Stimulated activated naive CD8-positive, alpha-beta T cell treated with anti-CD3 and anti-CD28 coated beads, Interleukin-15, amount 100 ng/mL, for 72 hours (primary cell): Measurements from ENCODE around the gene COL23A1.

ENCODE experiments used
- ATAC-seq: fragments of 150-1000 bp; cut with Tn5 transposase; 2 replicates; pipeline ENCODE4 v1.10.0; 2021; ENCODE audit warnings: mild to moderate bottlenecking, moderate library complexity
- DNase-seq, 2 donors: peaks; one replicate each; pipeline ENCODE4 v3.0.0; 2021 to 2022
- H3K27ac Mint-ChIP-seq, 2 donors: one replicate each; pipeline ENCODE4 v1.8.0; 2022; ENCODE audit warnings: mild to moderate bottlenecking in 2 of 2, mixed read lengths in 2 of 2, moderate library complexity in 2 of 2
- H3K27me3 Mint-ChIP-seq: one replicate; pipeline ENCODE4 v1.8.0; 2022; ENCODE audit warnings: mixed read lengths
- H3K4me1 Mint-ChIP-seq: one replicate; pipeline ENCODE4 v1.8.0; 2022; ENCODE audit warnings: mild to moderate bottlenecking, mixed read lengths
- H3K4me3 Mint-ChIP-seq, 2 donors: one replicate each; pipeline ENCODE4 v1.8.0; 2022; ENCODE audit warnings: mild to moderate bottlenecking in 2 of 2, mixed read lengths in 2 of 2, moderate library complexity in 1 of 2
- H3K9me3 Mint-ChIP-seq, 2 donors: one replicate each; pipeline ENCODE4 v1.8.0; 2022; ENCODE audit warnings: mixed read lengths in 2 of 2

Gene COL23A1

GRCh38 chr5:178431063-178431781, 159.0 kb downstream of the COL23A1 start:
- Mint-ChIP-seq H3K4me1 (no peaks in the 10 kb centered on the region), H3K27me3 (no peaks in the 10 kb centered on the region), H3K9me3 (no peaks in the 10 kb centered on the region), H3K4me3 (no peak overlapping the region), H3K27ac (no peak overlapping the region)
- ATAC-seq: no peak
- DNase-seq: peak in 1 of 2 donors; percentile 3

- Mint-ChIP-seq H3K9me3 (no peaks in the 10 kb centered on the region), H3K27ac (no peak overlapping the region), H3K4me3 (no peak overlapping the region), H3K4me1 (no peaks in the 10 kb centered on the region), H3K27me3 (no peaks in the 10 kb centered on the region)
- DNase-seq (peak in 1 of 2 donors; percentile 1), ATAC-seq (no peak)
Observed at GRCh38 chr5:178430186-178431062, 159.8 kb downstream of the COL23A1 start.

GRCh38 chr5:178429491-178430185, 160.6 kb downstream of the COL23A1 start:
- DNase-seq (no peak), ATAC-seq (no peak)
- no peaks in the 10 kb centered on the region for H3K4me1 Mint-ChIP-seq
- no peaks in the 10 kb centered on the region for H3K27me3 Mint-ChIP-seq
- no peaks in the 10 kb centered on the region for H3K9me3 Mint-ChIP-seq
- peak overlapping the region in 1 of 2 donors; percentile 21 for H3K27ac Mint-ChIP-seq
- H3K4me3 Mint-ChIP-seq: no peak overlapping the region

- H3K4me3 Mint-ChIP-seq: no peak overlapping the region
- ATAC-seq (peak; percentile 37), DNase-seq (no peak)
- H3K27ac Mint-ChIP-seq: no peak overlapping the region
- no peaks in the 10 kb centered on the region for H3K27me3 Mint-ChIP-seq
- H3K9me3 Mint-ChIP-seq: no peaks in the 10 kb centered on the region
- H3K4me1 Mint-ChIP-seq: no peaks in the 10 kb centered on the region
Observed at GRCh38 chr5:178429156-178429468, 161.1 kb downstream of the COL23A1 start.

GRCh38 chr5:178428341-178429155, 161.6 kb downstream of the COL23A1 start:
- H3K27me3 Mint-ChIP-seq: no peaks in the 10 kb centered on the region
- no peak overlapping the region for H3K4me3 Mint-ChIP-seq
- peak in 1 of 2 donors; percentile 6 for DNase-seq
- H3K4me1 Mint-ChIP-seq: no peaks in the 10 kb centered on the region
- ATAC-seq: no peak
- H3K27ac Mint-ChIP-seq: no peak overlapping the region
- no peaks in the 10 kb centered on the region for H3K9me3 Mint-ChIP-seq

- Mint-ChIP-seq H3K27ac (no peak overlapping the region), H3K9me3 (no peaks in the 10 kb centered on the region), H3K4me3 (no peak overlapping the region), H3K4me1 (no peaks in the 10 kb centered on the region), H3K27me3 (no peaks in the 10 kb centered on the region)
- DNase-seq: peak in 1 of 2 donors; percentile 2
- no peak for ATAC-seq
Observed at GRCh38 chr5:178427576-178428197, 162.5 kb downstream of the COL23A1 start.

- H3K4me3 Mint-ChIP-seq: no peak overlapping the region
- no peak for ATAC-seq
- no peak overlapping the region for H3K27ac Mint-ChIP-seq
- no peaks in the 10 kb centered on the region for H3K9me3 Mint-ChIP-seq
- DNase-seq: peak in 1 of 2 donors; percentile 5
- H3K4me1 Mint-ChIP-seq: no peaks in the 10 kb centered on the region
- H3K27me3 Mint-ChIP-seq: no peaks in the 10 kb centered on the region
Observed at GRCh38 chr5:178426326-178427130, 163.7 kb downstream of the COL23A1 start.

GRCh38 chr5:178425621-178426068, 164.5 kb downstream of the COL23A1 start:
- H3K4me3 Mint-ChIP-seq: no peak overlapping the region
- no peaks in the 10 kb centered on the region for H3K4me1 Mint-ChIP-seq
- ATAC-seq: no peak
- no peaks in the 10 kb centered on the region for H3K27me3 Mint-ChIP-seq
- no peak overlapping the region for H3K27ac Mint-ChIP-seq
- H3K9me3 Mint-ChIP-seq: no peaks in the 10 kb centered on the region
- no peak for DNase-seq

GRCh38 chr5:178424810-178425177, 165.4 kb downstream of the COL23A1 start:
- ATAC-seq: no peak
- no peaks in the 10 kb centered on the region for H3K4me1 Mint-ChIP-seq
- H3K9me3 Mint-ChIP-seq: no peaks in the 10 kb centered on the region
- DNase-seq: no peak
- no peaks in the 10 kb centered on the region for H3K27me3 Mint-ChIP-seq
- H3K27ac Mint-ChIP-seq: no peak overlapping the region
- no peak overlapping the region for H3K4me3 Mint-ChIP-seq

- Mint-ChIP-seq H3K27me3 (no peaks in the 10 kb centered on the region), H3K4me3 (no peak overlapping the region), H3K4me1 (no peaks in the 10 kb centered on the region), H3K27ac (no peak overlapping the region), H3K9me3 (no peaks in the 10 kb centered on the region)
- DNase-seq (no peak), ATAC-seq (no peak)
Observed at GRCh38 chr5:178423901-178424809, 166.0 kb downstream of the COL23A1 start.

- Mint-ChIP-seq H3K9me3 (no peaks in the 10 kb centered on the region), H3K27me3 (no peaks in the 10 kb centered on the region), H3K4me1 (no peaks in the 10 kb centered on the region), H3K27ac (no peak overlapping the region), H3K4me3 (no peak overlapping the region)
- DNase-seq (no peak), ATAC-seq (no peak)
Observed at GRCh38 chr5:178423431-178423830, 166.8 kb downstream of the COL23A1 start.

- Mint-ChIP-seq H3K9me3 (no peaks in the 10 kb centered on the region), H3K4me3 (no peak overlapping the region), H3K27ac (no peak overlapping the region), H3K27me3 (peaks cover 4% of the 10 kb centered on the region), H3K4me1 (peaks cover 3% of the 10 kb centered on the region)
- ATAC-seq (no peak), DNase-seq (no peak)
Observed at GRCh38 chr5:178422400-178422775, 167.8 kb downstream of the COL23A1 start.

GRCh38 chr5:178421699-178422399, 168.3 kb downstream of the COL23A1 start:
- DNase-seq: peak in 1 of 2 donors; percentile 3
- peaks cover 7% of the 10 kb centered on the region for H3K4me1 Mint-ChIP-seq
- H3K4me3 Mint-ChIP-seq: no peak overlapping the region
- H3K9me3 Mint-ChIP-seq: no peaks in the 10 kb centered on the region
- no peak for ATAC-seq
- H3K27ac Mint-ChIP-seq: no peak overlapping the region
- peaks cover 8% of the 10 kb centered on the region for H3K27me3 Mint-ChIP-seq
